HepG2 (cell line): ENCODE results near the gene STK32C. TPM values are rescaled to one million over a fixed set of nuclear protein-coding genes. Genes with fewer than 3 reads are reported as not detected.
A peak's percentile ranks its signal among the peaks of the same experiment; 100 is the strongest.

ENCODE experiments used
- ATF7-NPFF ChIP-seq: sonication (generic); formaldehyde crosslinking; IDR thresholded peaks from 2 replicates; pipeline ENCODE4 v1.8.1; 2023; ENCODE audit warnings: mild to moderate bottlenecking, low read depth, missing genetic modification reagents, moderate library complexity
- IRX3 ChIP-seq: sonication (generic); formaldehyde crosslinking; IDR thresholded peaks from 2 replicates; pipeline ENCODE4 v1.8.1; 2023; ENCODE audit warnings: mild to moderate bottlenecking, low read depth, missing genetic modification reagents, borderline replicate concordance
- KDM5A ChIP-seq: fragments of 200-600 bp; sonication (generic); IDR thresholded peaks from 2 replicates; pipeline ENCODE4 v1.7.0; 2018; ENCODE audit warnings: antibody characterized with exemption, mild to moderate bottlenecking, low read length, borderline replicate concordance
- MED8 ChIP-seq: sonication (generic); formaldehyde crosslinking; IDR thresholded peaks from 2 replicates; pipeline ENCODE4 v1.8.1; 2023; ENCODE audit warnings: mild to moderate bottlenecking, missing genetic modification reagents; ENCODE audit not compliant: insufficient replicate concordance
- MTERF4 ChIP-seq: sonication (generic); formaldehyde crosslinking; IDR thresholded peaks from 2 replicates; pipeline ENCODE4 v1.8.0; 2023; ENCODE audit warnings: mild to moderate bottlenecking, missing genetic modification reagents
- PATZ1 ChIP-seq: sonication (generic); formaldehyde crosslinking; IDR thresholded peaks from 2 replicates; pipeline ENCODE4 v1.4.0; 2020; ENCODE audit warnings: missing genetic modification reagents
- SRF ChIP-seq: IDR thresholded peaks from 2 replicates; pipeline ENCODE4 v1.6.1; 2011; ENCODE audit warnings: mild to moderate bottlenecking, low read depth, low read length, moderate library complexity
- TAF15 ChIP-seq: fragments of 200-400 bp; formaldehyde crosslinking; IDR thresholded peaks from one replicate; pipeline ENCODE4 v1.6.1; 2018; ENCODE audit warnings: mild to moderate bottlenecking, low read depth, low read length; ENCODE audit not compliant: poor library complexity, severe bottlenecking
- ZNF224 ChIP-seq: sonication (generic); formaldehyde crosslinking; IDR thresholded peaks from 2 replicates; pipeline ENCODE4 v1.5.0; 2020; ENCODE audit warnings: mild to moderate bottlenecking, missing genetic modification reagents
- ZNF333 ChIP-seq: sonication (generic); formaldehyde crosslinking; IDR thresholded peaks from 2 replicates; pipeline ENCODE4 v1.4.0; 2020; ENCODE audit warnings: mild to moderate bottlenecking, missing genetic modification reagents, borderline replicate concordance
- ZNF350 ChIP-seq: sonication (generic); formaldehyde crosslinking; IDR thresholded peaks from 2 replicates; pipeline ENCODE4 v1.4.0; 2020; ENCODE audit warnings: mild to moderate bottlenecking, low read depth, missing genetic modification reagents, borderline replicate concordance
- ZNF737 ChIP-seq: sonication (generic); formaldehyde crosslinking; IDR thresholded peaks from 2 replicates; pipeline ENCODE4 v1.5.0; 2020; ENCODE audit warnings: missing genetic modification reagents, mild to moderate bottlenecking, borderline replicate concordance
- ZNF749 ChIP-seq: sonication (generic); formaldehyde crosslinking; IDR thresholded peaks from 2 replicates; pipeline ENCODE4 v1.8.0; 2022; ENCODE audit warnings: mild to moderate bottlenecking, missing genetic modification reagents, moderate library complexity, borderline replicate concordance
- polyA plus RNA-seq, 8 experiments: library from polyadenylated mRNA; depleted of rRNA in 3 of 8; stranded (reverse) in 7 of 8; unstranded in 1 of 8; fragments of >200 nt; fragmentation: Illumina TruSeq in 4 of 8; extraction: Trizol in 4 of 8; gene quantifications; 2 replicates each; pipeline versions ENCODE4 v1.2.1 to v1.2.3, GENCODE V29; 2011 to 2016; ENCODE audit warnings: low read depth in 4 of 8, missing spikeins in 1 of 8, mixed read lengths in 1 of 8; ENCODE audit not compliant: insufficient read depth in 1 of 8
- total RNA-seq, 5 experiments: library from RNA; depleted of rRNA; stranded (reverse); fragments of >200 nt; fragmentation: Illumina TruSeq; extraction: Trizol; gene quantifications; 2 replicates each; pipeline ENCODE4 v1.2.3, GENCODE V29; 2016; ENCODE audit warnings: low read depth in 1 of 5
- TF ChIP-seq, protein P1 (sequence below): sonication (generic); formaldehyde crosslinking; IDR thresholded peaks from 2 replicates; pipeline ENCODE4 v1.8.0; 2022; ENCODE audit warnings: missing genetic modification reagents, mild to moderate bottlenecking, borderline replicate concordance
- TF ChIP-seq, protein P2 (sequence below): sonication (generic); formaldehyde crosslinking; IDR thresholded peaks from 2 replicates; pipeline ENCODE4 v1.4.0; 2020; ENCODE audit warnings: missing genetic modification reagents
- TF ChIP-seq, protein P3 (sequence below): sonication (generic); formaldehyde crosslinking; IDR thresholded peaks from 2 replicates; pipeline ENCODE4 v1.5.1; 2020; ENCODE audit warnings: mild to moderate bottlenecking, missing genetic modification reagents, moderate library complexity
- TF ChIP-seq, protein P4 (sequence below): IDR thresholded peaks from 2 replicates; pipeline ENCODE4 v1.6.1; 2012; ENCODE audit warnings: low read depth, low read length, improper control_type of control experiment

The STK32C gene
- total and polyA plus RNA-seq, 2 of the 13 experiments (the other 11 are each of a cell fraction or from before 2014, with no cell fraction given), result 10.9 to 19.4 TPM

- TF ChIP-seq PATZ1 (no peak), ZNF333 (CRISPR knock-in tag) (0 out of 2 replicates have a peak, but pooled peaks have one; percentile 9), MED8 (CRISPR knock-in tag) (no peak), IRX3 (no peak), MTERF4 (CRISPR knock-in tag) (peak; percentile 97; the same call in 1 of the 2 replicates), ZNF350 (CRISPR knock-in tag) (peak; percentile 16; the same call in 1 of the 2 replicates), KDM5A (peak; percentile 3; the same call in 1 of the 2 replicates), ZNF737 (CRISPR knock-in tag) (no peak), TAF15 (peak; percentile 13), SRF (no peak), ZNF224 (0 out of 2 replicates have a peak, but pooled peaks have one; percentile 16), ATF7-NPFF (peak; percentile 1; the same call in 1 of the 2 replicates), ZNF749 (CRISPR knock-in tag) (no peak)
- TF ChIP-seq, protein P1, sequence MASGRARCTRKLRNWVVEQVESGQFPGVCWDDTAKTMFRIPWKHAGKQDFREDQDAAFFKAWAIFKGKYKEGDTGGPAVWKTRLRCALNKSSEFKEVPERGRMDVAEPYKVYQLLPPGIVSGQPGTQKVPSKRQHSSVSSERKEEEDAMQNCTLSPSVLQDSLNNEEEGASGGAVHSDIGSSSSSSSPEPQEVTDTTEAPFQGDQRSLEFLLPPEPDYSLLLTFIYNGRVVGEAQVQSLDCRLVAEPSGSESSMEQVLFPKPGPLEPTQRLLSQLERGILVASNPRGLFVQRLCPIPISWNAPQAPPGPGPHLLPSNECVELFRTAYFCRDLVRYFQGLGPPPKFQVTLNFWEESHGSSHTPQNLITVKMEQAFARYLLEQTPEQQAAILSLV (CRISPR knock-in tag), result peak; percentile 15; the same call in 1 of the 2 replicates
- TF ChIP-seq, protein P2, sequence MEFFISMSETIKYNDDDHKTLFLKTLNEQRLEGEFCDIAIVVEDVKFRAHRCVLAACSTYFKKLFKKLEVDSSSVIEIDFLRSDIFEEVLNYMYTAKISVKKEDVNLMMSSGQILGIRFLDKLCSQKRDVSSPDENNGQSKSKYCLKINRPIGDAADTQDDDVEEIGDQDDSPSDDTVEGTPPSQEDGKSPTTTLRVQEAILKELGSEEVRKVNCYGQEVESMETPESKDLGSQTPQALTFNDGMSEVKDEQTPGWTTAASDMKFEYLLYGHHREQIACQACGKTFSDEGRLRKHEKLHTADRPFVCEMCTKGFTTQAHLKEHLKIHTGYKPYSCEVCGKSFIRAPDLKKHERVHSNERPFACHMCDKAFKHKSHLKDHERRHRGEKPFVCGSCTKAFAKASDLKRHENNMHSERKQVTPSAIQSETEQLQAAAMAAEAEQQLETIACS, result peak; percentile 9; the same call in 1 of the 2 replicates
- TF ChIP-seq, protein P3, sequence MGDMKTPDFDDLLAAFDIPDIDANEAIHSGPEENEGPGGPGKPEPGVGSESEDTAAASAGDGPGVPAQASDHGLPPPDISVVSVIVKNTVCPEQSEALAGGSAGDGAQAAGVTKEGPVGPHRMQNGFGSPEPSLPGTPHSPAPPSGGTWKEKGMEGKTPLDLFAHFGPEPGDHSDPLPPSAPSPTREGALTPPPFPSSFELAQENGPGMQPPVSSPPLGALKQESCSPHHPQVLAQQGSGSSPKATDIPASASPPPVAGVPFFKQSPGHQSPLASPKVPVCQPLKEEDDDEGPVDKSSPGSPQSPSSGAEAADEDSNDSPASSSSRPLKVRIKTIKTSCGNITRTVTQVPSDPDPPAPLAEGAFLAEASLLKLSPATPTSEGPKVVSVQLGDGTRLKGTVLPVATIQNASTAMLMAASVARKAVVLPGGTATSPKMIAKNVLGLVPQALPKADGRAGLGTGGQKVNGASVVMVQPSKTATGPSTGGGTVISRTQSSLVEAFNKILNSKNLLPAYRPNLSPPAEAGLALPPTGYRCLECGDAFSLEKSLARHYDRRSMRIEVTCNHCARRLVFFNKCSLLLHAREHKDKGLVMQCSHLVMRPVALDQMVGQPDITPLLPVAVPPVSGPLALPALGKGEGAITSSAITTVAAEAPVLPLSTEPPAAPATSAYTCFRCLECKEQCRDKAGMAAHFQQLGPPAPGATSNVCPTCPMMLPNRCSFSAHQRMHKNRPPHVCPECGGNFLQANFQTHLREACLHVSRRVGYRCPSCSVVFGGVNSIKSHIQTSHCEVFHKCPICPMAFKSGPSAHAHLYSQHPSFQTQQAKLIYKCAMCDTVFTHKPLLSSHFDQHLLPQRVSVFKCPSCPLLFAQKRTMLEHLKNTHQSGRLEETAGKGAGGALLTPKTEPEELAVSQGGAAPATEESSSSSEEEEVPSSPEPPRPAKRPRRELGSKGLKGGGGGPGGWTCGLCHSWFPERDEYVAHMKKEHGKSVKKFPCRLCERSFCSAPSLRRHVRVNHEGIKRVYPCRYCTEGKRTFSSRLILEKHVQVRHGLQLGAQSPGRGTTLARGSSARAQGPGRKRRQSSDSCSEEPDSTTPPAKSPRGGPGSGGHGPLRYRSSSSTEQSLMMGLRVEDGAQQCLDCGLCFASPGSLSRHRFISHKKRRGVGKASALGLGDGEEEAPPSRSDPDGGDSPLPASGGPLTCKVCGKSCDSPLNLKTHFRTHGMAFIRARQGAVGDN (CRISPR knock-in tag), result peak; percentile 41; the same call in 1 of the 2 replicates
- TF ChIP-seq, protein P4, sequence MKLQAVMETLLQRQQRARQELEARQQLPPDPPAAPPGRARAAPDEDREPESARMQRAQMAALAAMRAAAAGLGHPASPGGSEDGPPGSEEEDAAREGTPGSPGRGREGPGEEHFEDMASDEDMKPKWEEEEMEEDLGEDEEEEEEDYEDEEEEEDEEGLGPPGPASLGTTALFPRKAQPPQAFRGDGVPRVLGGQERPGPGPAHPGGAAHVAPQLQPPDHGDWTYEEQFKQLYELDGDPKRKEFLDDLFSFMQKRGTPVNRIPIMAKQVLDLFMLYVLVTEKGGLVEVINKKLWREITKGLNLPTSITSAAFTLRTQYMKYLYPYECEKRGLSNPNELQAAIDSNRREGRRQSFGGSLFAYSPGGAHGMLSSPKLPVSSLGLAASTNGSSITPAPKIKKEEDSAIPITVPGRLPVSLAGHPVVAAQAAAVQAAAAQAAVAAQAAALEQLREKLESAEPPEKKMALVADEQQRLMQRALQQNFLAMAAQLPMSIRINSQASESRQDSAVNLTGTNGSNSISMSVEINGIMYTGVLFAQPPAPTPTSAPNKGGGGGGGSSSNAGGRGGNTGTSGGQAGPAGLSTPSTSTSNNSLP, result no peak
Observed at GRCh38 chr10:132332433-132332754, 24.6 kb upstream of the STK32C start (continued).
